ENCODE measurements around the gene POLR3E. TPM values are rescaled to one million over a fixed set of nuclear protein-coding genes. Genes with fewer than 3 reads are reported as not detected.
A peak's percentile ranks its signal among the peaks of the same experiment; 100 is the strongest.

The POLR3E gene
- total RNA-seq, 1 experiment from 2014 or later, result 73.5 TPM

DNA sequence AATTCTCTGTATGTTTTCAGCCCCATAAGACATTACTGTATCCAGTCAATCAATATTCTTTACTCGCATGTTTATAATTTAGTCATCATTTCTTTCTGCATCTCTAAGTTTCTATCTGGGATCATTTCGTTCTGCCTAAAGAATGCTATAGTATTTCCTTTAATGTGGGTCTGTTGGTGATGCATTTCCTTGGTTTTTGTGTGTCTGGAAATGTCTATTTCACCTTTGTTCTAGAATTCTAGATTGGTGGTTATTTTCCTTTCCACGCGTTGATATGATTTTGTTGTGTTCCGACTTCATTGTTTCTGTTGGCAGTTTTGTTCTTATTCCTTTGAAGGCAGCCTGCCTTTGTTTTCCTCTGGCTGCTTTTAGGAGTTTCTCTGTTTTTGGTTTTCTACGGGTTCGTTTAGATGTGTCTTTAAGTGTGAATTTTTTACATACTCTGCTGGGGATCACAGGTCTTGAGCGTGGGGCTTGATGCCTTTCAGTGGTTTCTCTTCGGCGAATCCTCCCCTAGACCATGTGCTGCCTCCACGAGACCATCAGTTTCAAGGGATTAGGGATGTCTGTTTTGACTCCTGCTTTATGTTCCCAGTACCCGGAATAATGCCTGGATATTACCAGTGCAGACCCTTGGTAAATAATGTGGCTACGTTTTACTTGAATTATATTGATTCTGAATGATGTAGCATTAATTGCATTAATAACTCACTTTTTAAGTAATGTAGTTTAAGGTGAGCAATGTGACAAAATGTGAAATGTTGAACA lies 23.5 kb downstream of the POLR3E start:
- DNase-seq (ENCODE audit: low spot score), result no peak

DNA sequence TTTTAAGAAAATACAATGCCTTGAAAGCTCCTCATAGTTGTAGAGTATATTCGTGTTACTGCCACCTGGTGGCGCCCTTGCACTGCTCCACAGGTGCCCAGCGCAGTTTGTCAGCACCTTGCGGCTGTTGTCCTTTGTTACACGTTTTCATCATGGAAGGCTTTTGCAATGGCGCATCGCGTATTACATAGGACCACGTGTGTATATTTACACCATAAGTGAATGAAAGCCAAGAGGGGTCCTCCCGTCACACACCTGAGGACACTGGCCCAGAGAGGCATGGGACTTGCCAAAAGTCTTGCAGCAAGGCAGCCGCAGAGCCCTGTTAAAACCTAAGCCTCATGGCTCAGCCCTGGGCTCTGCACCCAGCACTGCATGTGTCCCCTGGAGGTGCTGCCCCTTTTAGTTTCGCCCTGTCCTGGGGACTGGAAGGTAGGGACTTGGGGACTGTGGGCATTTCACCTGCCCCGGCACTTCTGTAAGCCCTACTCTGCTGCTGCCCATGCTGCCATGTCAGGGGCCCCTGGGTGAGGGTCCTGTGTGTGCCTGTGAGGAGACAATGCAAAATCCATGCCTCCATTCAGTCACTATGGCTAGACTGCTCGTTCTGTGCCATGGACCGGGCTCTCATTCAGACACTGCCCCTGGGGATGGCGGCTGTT lies 24.3 kb downstream of the POLR3E start:
- H3K4me3 Mint-ChIP-seq, result no peak overlapping the region
- H3K9me3 Mint-ChIP-seq, result no peaks in the 10 kb centered on the region
- H3K4me1 Mint-ChIP-seq, result no peaks in the 10 kb centered on the region
- H3K27me3 Mint-ChIP-seq (ENCODE audit: low read depth), result no peaks in the 10 kb centered on the region
- peak; percentile 79 for DNase-seq (ENCODE audit: low spot score)
- H3K27ac Mint-ChIP-seq, result peak overlapping the region; percentile 74
- POLR2A ChIA-PET, result no interaction called here
- H3K36me3 Mint-ChIP-seq, result peaks cover 32% of the 10 kb centered on the region
- ATAC-seq, result peak; percentile 80
- TF ChIP-seq, protein P1, sequence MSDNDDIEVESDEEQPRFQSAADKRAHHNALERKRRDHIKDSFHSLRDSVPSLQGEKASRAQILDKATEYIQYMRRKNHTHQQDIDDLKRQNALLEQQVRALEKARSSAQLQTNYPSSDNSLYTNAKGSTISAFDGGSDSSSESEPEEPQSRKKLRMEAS (CRISPR knock-in tag; IDR thresholded peaks at IDR 0.05), result peak; percentile 80
- TF ChIP-seq, protein P2, sequence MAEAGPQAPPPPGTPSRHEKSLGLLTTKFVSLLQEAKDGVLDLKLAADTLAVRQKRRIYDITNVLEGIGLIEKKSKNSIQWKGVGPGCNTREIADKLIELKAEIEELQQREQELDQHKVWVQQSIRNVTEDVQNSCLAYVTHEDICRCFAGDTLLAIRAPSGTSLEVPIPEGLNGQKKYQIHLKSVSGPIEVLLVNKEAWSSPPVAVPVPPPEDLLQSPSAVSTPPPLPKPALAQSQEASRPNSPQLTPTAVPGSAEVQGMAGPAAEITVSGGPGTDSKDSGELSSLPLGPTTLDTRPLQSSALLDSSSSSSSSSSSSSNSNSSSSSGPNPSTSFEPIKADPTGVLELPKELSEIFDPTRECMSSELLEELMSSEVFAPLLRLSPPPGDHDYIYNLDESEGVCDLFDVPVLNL (CRISPR knock-in tag; IDR thresholded peaks at IDR 0.05; ENCODE audit: borderline replicate concordance, low read depth), result no peak
- TF ChIP-seq ZNF396 (CRISPR knock-in tag; IDR thresholded peaks at IDR 0.05; ENCODE audit: borderline replicate concordance), result no peak
- TF ChIP-seq, protein P3, sequence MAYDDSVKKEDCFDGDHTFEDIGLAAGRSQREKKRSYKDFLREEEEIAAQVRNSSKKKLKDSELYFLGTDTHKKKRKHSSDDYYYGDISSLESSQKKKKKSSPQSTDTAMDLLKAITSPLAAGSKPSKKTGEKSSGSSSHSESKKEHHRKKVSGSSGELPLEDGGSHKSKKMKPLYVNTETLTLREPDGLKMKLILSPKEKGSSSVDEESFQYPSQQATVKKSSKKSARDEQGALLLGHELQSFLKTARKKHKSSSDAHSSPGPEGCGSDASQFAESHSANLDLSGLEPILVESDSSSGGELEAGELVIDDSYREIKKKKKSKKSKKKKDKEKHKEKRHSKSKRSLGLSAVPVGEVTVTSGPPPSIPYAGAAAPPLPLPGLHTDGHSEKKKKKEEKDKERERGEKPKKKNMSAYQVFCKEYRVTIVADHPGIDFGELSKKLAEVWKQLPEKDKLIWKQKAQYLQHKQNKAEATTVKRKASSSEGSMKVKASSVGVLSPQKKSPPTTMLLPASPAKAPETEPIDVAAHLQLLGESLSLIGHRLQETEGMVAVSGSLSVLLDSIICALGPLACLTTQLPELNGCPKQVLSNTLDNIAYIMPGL (CRISPR knock-in tag; IDR thresholded peaks at IDR 0.05), result peak; percentile 26; the same call in 1 of the 2 replicates
- TF ChIP-seq, protein P4, sequence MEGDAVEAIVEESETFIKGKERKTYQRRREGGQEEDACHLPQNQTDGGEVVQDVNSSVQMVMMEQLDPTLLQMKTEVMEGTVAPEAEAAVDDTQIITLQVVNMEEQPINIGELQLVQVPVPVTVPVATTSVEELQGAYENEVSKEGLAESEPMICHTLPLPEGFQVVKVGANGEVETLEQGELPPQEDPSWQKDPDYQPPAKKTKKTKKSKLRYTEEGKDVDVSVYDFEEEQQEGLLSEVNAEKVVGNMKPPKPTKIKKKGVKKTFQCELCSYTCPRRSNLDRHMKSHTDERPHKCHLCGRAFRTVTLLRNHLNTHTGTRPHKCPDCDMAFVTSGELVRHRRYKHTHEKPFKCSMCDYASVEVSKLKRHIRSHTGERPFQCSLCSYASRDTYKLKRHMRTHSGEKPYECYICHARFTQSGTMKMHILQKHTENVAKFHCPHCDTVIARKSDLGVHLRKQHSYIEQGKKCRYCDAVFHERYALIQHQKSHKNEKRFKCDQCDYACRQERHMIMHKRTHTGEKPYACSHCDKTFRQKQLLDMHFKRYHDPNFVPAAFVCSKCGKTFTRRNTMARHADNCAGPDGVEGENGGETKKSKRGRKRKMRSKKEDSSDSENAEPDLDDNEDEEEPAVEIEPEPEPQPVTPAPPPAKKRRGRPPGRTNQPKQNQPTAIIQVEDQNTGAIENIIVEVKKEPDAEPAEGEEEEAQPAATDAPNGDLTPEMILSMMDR (IDR thresholded peaks at IDR 0.05), result peak; percentile 83
- CTCF ChIA-PET, result interaction anchor here (0.6 to 1.6 kb wide), 20 partner anchors 8 to 1369 kb away, joined by 3 to 19 read pairs (median 3); partner anchors contain the start of gene LDAF1

More for the DNA sequence above, 23.5 kb downstream of the POLR3E start:
- H3K27ac Mint-ChIP-seq, result peak overlapping the region; percentile 42
- CTCF ChIA-PET, result interaction anchor here (0.6 to 2.0 kb wide), 22 partner anchors 9 to 1369 kb away, joined by 3 to 19 read pairs (median 3); partner anchors contain the start of gene LDAF1
- peaks cover 35% of the 10 kb centered on the region for H3K36me3 Mint-ChIP-seq
- H3K4me1 Mint-ChIP-seq, result no peaks in the 10 kb centered on the region
- ATAC-seq, result peak; percentile 7; the same call in 1 of the 2 replicates
- no peaks in the 10 kb centered on the region for H3K9me3 Mint-ChIP-seq
- no peaks in the 10 kb centered on the region for H3K27me3 Mint-ChIP-seq (ENCODE audit: low read depth)
- POLR2A ChIA-PET, result no interaction called here
- TF ChIP-seq, protein P5, sequence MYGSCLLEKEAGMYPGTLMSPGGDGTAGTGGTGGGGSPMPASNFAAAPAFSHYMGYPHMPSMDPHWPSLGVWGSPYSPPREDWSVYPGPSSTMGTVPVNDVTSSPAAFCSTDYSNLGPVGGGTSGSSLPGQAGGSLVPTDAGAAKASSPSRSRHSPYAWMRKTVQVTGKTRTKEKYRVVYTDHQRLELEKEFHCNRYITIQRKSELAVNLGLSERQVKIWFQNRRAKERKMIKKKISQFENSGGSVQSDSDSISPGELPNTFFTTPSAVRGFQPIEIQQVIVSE (CRISPR knock-in tag; IDR thresholded peaks at IDR 0.05; ENCODE audit: borderline replicate concordance), result no peak
- TF ChIP-seq, protein P6, sequence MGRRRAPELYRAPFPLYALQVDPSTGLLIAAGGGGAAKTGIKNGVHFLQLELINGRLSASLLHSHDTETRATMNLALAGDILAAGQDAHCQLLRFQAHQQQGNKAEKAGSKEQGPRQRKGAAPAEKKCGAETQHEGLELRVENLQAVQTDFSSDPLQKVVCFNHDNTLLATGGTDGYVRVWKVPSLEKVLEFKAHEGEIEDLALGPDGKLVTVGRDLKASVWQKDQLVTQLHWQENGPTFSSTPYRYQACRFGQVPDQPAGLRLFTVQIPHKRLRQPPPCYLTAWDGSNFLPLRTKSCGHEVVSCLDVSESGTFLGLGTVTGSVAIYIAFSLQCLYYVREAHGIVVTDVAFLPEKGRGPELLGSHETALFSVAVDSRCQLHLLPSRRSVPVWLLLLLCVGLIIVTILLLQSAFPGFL (CRISPR knock-in tag; IDR thresholded peaks at IDR 0.05; ENCODE audit: borderline replicate concordance), result no peak
- TF ChIP-seq, protein P7, sequence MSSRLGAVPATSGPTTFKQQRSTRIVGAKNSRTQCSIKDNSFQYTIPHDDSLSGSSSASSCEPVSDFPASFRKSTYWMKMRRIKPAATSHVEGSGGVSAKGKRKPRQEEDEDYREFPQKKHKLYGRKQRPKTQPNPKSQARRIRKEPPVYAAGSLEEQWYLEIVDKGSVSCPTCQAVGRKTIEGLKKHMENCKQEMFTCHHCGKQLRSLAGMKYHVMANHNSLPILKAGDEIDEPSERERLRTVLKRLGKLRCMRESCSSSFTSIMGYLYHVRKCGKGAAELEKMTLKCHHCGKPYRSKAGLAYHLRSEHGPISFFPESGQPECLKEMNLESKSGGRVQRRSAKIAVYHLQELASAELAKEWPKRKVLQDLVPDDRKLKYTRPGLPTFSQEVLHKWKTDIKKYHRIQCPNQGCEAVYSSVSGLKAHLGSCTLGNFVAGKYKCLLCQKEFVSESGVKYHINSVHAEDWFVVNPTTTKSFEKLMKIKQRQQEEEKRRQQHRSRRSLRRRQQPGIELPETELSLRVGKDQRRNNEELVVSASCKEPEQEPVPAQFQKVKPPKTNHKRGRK (CRISPR knock-in tag; IDR thresholded peaks at IDR 0.05; ENCODE audit: borderline replicate concordance), result no peak
- TF ChIP-seq ZNF138 (CRISPR knock-in tag; conservative IDR thresholded peaks at IDR 0.05), result no peak
- no peak overlapping the region for H3K4me3 Mint-ChIP-seq

Data from WTC11 (cell line).